Mesenchymal stem cell (in vitro differentiated cells and primary cell): ENCODE measurements around the gene LIPC.

Experiments
- DNase-seq: peaks from one replicate; pipeline ENCODE4 v3.0.0-alpha.2; 2013
- H2AFZ ChIP-seq: one replicate; pipeline ENCODE4 v1.6.1; 2013; ENCODE audit warnings: low read depth, mild to moderate bottlenecking, control low read depth, inconsistent platforms, low read length, moderate library complexity
- H2AK5ac ChIP-seq: 2 replicates; pipeline ENCODE4 v1.6.1; 2013; ENCODE audit warnings: low read length, moderate library complexity, mild to moderate bottlenecking, inconsistent platforms; ENCODE audit not compliant: severe bottlenecking
- H2BK120ac ChIP-seq: one replicate; pipeline ENCODE4 v1.6.1; 2013; ENCODE audit warnings: low read depth, mild to moderate bottlenecking, inconsistent platforms, low read length, moderate library complexity
- H2BK12ac ChIP-seq, 2 experiments: one replicate each; pipeline ENCODE4 v1.6.1; 2013; ENCODE audit warnings: inconsistent platforms in 2 of 2, low read length in 2 of 2, mild to moderate bottlenecking in 2 of 2, moderate library complexity in 2 of 2, control low read depth in 1 of 2
- H2BK15ac ChIP-seq: one replicate; pipeline ENCODE4 v1.6.1; 2013; ENCODE audit warnings: mild to moderate bottlenecking, low read depth, inconsistent platforms; ENCODE audit not compliant: poor library complexity, severe bottlenecking
- H2BK5ac ChIP-seq: 2 replicates; pipeline ENCODE4 v1.6.1; 2013; ENCODE audit warnings: low read depth, mild to moderate bottlenecking, low read length, control low read depth, inconsistent platforms; ENCODE audit not compliant: poor library complexity, severe bottlenecking
- H3K14ac ChIP-seq, 2 experiments: one replicate each; pipeline ENCODE4 v1.6.1; 2013; ENCODE audit warnings: inconsistent platforms in 2 of 2, low read length in 2 of 2, control low read depth in 1 of 2, mild to moderate bottlenecking in 1 of 2, moderate library complexity in 1 of 2
- H3K18ac ChIP-seq, 2 experiments: one replicate each; pipeline ENCODE4 v1.6.1; 2013; ENCODE audit warnings: inconsistent platforms in 2 of 2, low read length in 2 of 2, control low read depth in 1 of 2, low read depth in 1 of 2, mild to moderate bottlenecking in 1 of 2
- H3K23ac ChIP-seq, 2 experiments: one replicate each; pipeline ENCODE4 v1.6.1; 2013; ENCODE audit warnings: inconsistent platforms in 2 of 2, low read length in 2 of 2, mild to moderate bottlenecking in 2 of 2, moderate library complexity in 2 of 2, control low read depth in 1 of 2
- H3K27ac ChIP-seq: 2 replicates; pipeline ENCODE4 v1.5.1; 2013; ENCODE audit warnings: mild to moderate bottlenecking, moderate library complexity, low read length, control low read depth, inconsistent platforms; ENCODE audit not compliant: poor library complexity, severe bottlenecking
- H3K27me3 ChIP-seq, 2 experiments: 2 replicates each; pipeline versions ENCODE4 v1.6.1 to v1.7.0; 2013; ENCODE audit warnings: low read length in 2 of 2, mild to moderate bottlenecking in 2 of 2, moderate library complexity in 2 of 2, control low read depth in 1 of 2, inconsistent platforms in 1 of 2; ENCODE audit not compliant: control insufficient read depth in 1 of 2, insufficient read depth in 1 of 2
- H3K36me3 ChIP-seq, 2 experiments: 2 replicates each; pipeline versions ENCODE4 v1.6.1 to v1.7.0; 2013; ENCODE audit warnings: low read length in 2 of 2, control low read depth in 1 of 2, inconsistent platforms in 1 of 2, low read depth in 1 of 2, mild to moderate bottlenecking in 1 of 2; ENCODE audit not compliant: insufficient read depth in 2 of 2, control insufficient read depth in 1 of 2
- H3K4ac ChIP-seq, 2 experiments: one replicate each; pipeline ENCODE4 v1.6.1; 2013; ENCODE audit warnings: inconsistent platforms in 2 of 2, low read length in 2 of 2, mild to moderate bottlenecking in 2 of 2, moderate library complexity in 2 of 2, control low read depth in 1 of 2, low read depth in 1 of 2
- H3K4me1 ChIP-seq: 2 replicates; pipeline ENCODE4 v1.6.1; 2013; ENCODE audit warnings: low read depth, low read length, control low read depth; ENCODE audit not compliant: control insufficient read depth, insufficient read depth
- H3K4me2 ChIP-seq: 2 replicates; pipeline ENCODE4 v1.6.1; 2013; ENCODE audit warnings: low read length, mild to moderate bottlenecking, inconsistent platforms; ENCODE audit not compliant: poor library complexity, severe bottlenecking
- H3K4me3 ChIP-seq, 2 experiments: 2 replicates each; pipeline versions ENCODE4 v1.5.1 to v1.7.0; 2013; ENCODE audit warnings: low read length in 2 of 2, mild to moderate bottlenecking in 2 of 2, control low read depth in 1 of 2, low read depth in 1 of 2; ENCODE audit not compliant: insufficient read depth in 1 of 2
- H3K79me1 ChIP-seq: replicated peaks from 2 replicates; pipeline ENCODE4 v1.6.1; 2013; ENCODE audit warnings: mild to moderate bottlenecking, control low read depth, low read length, inconsistent platforms; ENCODE audit not compliant: poor library complexity, severe bottlenecking
- H3K9ac ChIP-seq: 2 replicates; pipeline ENCODE4 v1.7.0; 2013; ENCODE audit warnings: mild to moderate bottlenecking, low read length, moderate library complexity
- H3K9me3 ChIP-seq: 2 replicates; pipeline ENCODE4 v1.7.0; 2013; ENCODE audit warnings: mild to moderate bottlenecking, low read length; ENCODE audit not compliant: control insufficient read depth
- H4K8ac ChIP-seq: one replicate; pipeline ENCODE4 v1.6.1; 2013; ENCODE audit warnings: inconsistent platforms, mild to moderate bottlenecking, low read length, moderate library complexity
- H4K91ac ChIP-seq: one replicate; pipeline ENCODE4 v1.6.1; 2013; ENCODE audit warnings: mild to moderate bottlenecking, low read length, inconsistent platforms
- WGBS: methylation state at CpG from one replicate; pipeline ENCODE4 v1.1.7; 2013; ENCODE audit warnings: mixed read lengths; 5-methylcytosine and 5-hydroxymethylcytosine counted together

The LIPC gene

DNA sequence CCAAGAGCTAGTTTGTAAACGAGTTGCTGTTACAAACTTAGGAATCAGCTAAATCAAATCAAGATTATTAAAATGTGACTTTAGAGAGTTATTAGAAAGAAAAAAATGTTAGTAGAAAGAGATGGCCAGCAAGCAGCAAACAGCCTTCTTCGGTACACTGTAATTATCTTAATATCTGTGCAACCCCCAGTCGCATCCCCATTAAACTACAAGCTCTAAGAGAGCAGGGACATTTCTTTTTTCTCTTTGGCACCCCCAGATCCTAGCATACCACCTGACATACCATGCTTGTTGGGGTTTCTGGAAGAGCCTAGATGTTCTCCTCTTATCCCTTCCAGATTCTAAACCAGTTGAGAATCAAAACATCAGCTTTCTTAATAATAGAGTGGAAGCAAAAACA is 45.1 kb upstream of the LIPC start:
- Histone ChIP-seq H3K9ac (peak overlapping the region; percentile 81), H4K8ac (no peak overlapping the region), H2BK120ac (no peak overlapping the region), H2BK12ac (no peak overlapping the region), H3K18ac (no peak overlapping the region), H3K4me3 (peak overlapping the region in 1 of 2 experiments; percentile 16), H2AFZ (no peak overlapping the region), H3K27me3 (no peaks in the 10 kb centered on the region), H4K91ac (no peak overlapping the region), H3K4me1 (peaks cover 2% of the 10 kb centered on the region), H2BK5ac (no peak overlapping the region), H3K27ac (no peak overlapping the region), H3K4ac (no peak overlapping the region), H3K9me3 (no peaks in the 10 kb centered on the region), H3K23ac (no peak overlapping the region), H2BK15ac (no peak overlapping the region), H3K79me1 (no peaks in the 10 kb centered on the region), H3K14ac (no peak overlapping the region), H2AK5ac (no peak overlapping the region), H3K36me3 (no peaks in the 10 kb centered on the region), H3K4me2 (no peak overlapping the region)
- no peak for DNase-seq
- 97% methylated on average over 2 of the region's 3 CpGs for WGBS

DNA sequence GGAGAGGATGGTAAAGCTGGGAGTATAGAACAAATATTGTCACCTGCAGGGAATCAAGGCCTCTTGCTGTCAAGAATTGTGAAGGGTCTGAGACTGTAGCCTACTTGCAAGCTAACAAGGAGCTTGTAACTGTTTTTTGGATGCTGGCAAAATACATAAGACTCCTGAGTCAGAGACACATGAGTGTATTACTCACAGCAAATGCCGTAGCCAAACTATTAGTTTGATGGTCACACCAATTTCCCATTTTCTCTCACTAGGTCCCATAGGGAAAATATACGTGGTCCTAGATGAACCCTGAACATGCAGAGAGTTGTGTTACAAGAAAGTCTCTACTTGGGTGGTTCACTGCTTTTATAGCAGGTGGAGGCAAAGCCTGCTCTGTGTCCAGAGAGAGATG is 44.7 kb upstream of the LIPC start:
- Histone ChIP-seq H3K18ac (peak overlapping the region in 1 of 2 experiments; percentile 57), H4K91ac (peak overlapping the region; percentile 45), H3K4ac (no peak overlapping the region), H3K4me2 (no peak overlapping the region), H2AFZ (no peak overlapping the region), H3K23ac (no peak overlapping the region), H3K9ac (peak overlapping the region; percentile 81), H3K4me1 (peaks cover 2% of the 10 kb centered on the region), H3K27me3 (no peaks in the 10 kb centered on the region), H2BK120ac (no peak overlapping the region), H2BK12ac (peak overlapping the region in 1 of 2 experiments; percentile 18), H3K36me3 (no peaks in the 10 kb centered on the region), H3K27ac (no peak overlapping the region), H3K9me3 (no peaks in the 10 kb centered on the region), H3K79me1 (no peaks in the 10 kb centered on the region), H2AK5ac (peak overlapping the region; percentile 35), H2BK5ac (no peak overlapping the region), H4K8ac (no peak overlapping the region), H2BK15ac (no peak overlapping the region), H3K4me3 (peak overlapping the region in 1 of 2 experiments; percentile 16), H3K14ac (no peak overlapping the region)
- peak; percentile 45 for DNase-seq
- WGBS: 83% methylated on average over 2 of the region's 2 CpGs

DNA sequence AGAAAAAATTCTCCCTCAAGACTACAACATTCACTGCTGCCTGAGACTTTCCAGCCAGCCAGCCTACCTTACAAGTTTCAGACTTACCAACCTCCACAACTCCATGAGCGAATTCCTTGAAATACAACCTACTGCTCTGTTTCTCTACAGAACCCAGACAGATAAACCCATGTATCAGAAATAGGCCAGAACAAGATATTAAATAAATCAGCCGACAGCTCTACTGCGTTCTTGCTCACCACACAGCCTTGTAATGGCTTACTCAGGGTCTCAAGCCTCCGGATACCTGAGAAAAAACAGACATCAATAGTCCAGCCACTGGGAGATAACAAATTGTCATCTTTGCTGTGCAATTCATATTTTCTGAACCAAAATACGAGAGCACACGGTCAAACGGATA is 43.6 kb upstream of the LIPC start:
- no peak overlapping the region for H2BK5ac ChIP-seq
- no peak overlapping the region for H3K4ac ChIP-seq
- peak overlapping the region; percentile 57 for H2AK5ac ChIP-seq
- no peak for DNase-seq
- no peak overlapping the region for H2BK15ac ChIP-seq
- H3K9me3 ChIP-seq: no peaks in the 10 kb centered on the region
- H3K23ac ChIP-seq: no peak overlapping the region
- WGBS: 88% methylated on average over 7 of the region's 7 CpGs
- H3K4me2 ChIP-seq: no peak overlapping the region
- H3K36me3 ChIP-seq: no peaks in the 10 kb centered on the region
- no peak overlapping the region for H2BK120ac ChIP-seq
- H3K27me3 ChIP-seq: no peaks in the 10 kb centered on the region
- H3K14ac ChIP-seq: no peak overlapping the region
- H3K79me1 ChIP-seq: no peaks in the 10 kb centered on the region
- H4K8ac ChIP-seq: no peak overlapping the region
- peaks cover 3% of the 10 kb centered on the region for H3K4me1 ChIP-seq
- H2AFZ ChIP-seq: no peak overlapping the region
- no peak overlapping the region for H3K18ac ChIP-seq
- H2BK12ac ChIP-seq: peak overlapping the region in 1 of 2 experiments; percentile 15
- no peak overlapping the region for H3K27ac ChIP-seq
- no peak overlapping the region for H3K4me3 ChIP-seq
- H3K9ac ChIP-seq: no peak overlapping the region
- no peak overlapping the region for H4K91ac ChIP-seq

DNA sequence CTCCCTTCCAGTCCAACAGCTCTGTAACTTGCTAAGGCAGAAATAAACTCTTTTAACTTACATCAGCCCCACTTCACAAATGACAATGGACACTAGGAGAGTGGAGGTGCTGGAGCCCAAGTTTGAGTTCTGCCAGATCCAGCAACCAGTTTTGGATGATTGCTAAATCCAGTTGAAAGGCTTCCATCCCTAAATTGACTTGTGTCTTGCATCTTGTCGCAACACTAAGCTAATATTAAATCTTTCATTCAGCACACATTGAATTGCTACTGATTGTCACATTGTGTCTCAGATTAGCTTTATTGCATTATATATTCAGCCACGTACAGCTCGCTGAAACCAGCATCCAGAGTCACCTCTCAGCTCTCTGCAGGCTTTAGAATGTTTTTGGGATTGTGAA is 41.7 kb upstream of the LIPC start:
- Histone ChIP-seq H3K4me1 (peaks cover 5% of the 10 kb centered on the region), H4K8ac (no peak overlapping the region), H2BK5ac (no peak overlapping the region), H3K79me1 (no peaks in the 10 kb centered on the region), H2AK5ac (peak overlapping the region; percentile 74), H3K4me3 (no peak overlapping the region), H3K14ac (no peak overlapping the region), H3K4ac (peak overlapping the region in 1 of 2 experiments; percentile 67), H3K9me3 (no peaks in the 10 kb centered on the region), H3K9ac (no peak overlapping the region), H3K36me3 (no peaks in the 10 kb centered on the region), H3K23ac (no peak overlapping the region), H3K4me2 (no peak overlapping the region), H3K27ac (no peak overlapping the region), H3K27me3 (no peaks in the 10 kb centered on the region), H2BK12ac (peak overlapping the region in 1 of 2 experiments; percentile 96), H2BK15ac (no peak overlapping the region), H3K18ac (peak overlapping the region in 1 of 2 experiments; percentile 87), H2BK120ac (no peak overlapping the region), H4K91ac (no peak overlapping the region), H2AFZ (no peak overlapping the region)
- DNase-seq: no peak
- 91% methylated on average over 1 of the region's 3 CpGs for WGBS
